Measurements from ENCODE around the gene ZC3HAV1. TPM values are rescaled to one million over a fixed set of nuclear protein-coding genes. Genes with fewer than 3 reads are reported as not detected.
A peak's percentile ranks its signal among the peaks of the same experiment; 100 is the strongest.

ZC3HAV1 gene
- total and polyA plus RNA-seq, 9 of the 15 experiments (the other 6 are each of a cell fraction or from before 2014, with no cell fraction given), result 11.9 to 40.5 (median 23.9) TPM

- TF ChIP-seq PRDM10 (IDR thresholded peaks at IDR 0.05; ENCODE audit: partially characterized antibody) (peak; percentile 50), ZNF436 (CRISPR knock-in tag; IDR thresholded peaks at IDR 0.05) (peak; percentile 20; the same call in 1 of the 2 replicates), HDGF (IDR thresholded peaks at IDR 0.05) (no peak), TEAD2 (tag; IDR thresholded peaks at IDR 0.05) (no peak), GTF2E2 (tag; IDR thresholded peaks at IDR 0.05) (peak; percentile 88; the same call in 1 of the 2 replicates), FOXO4 (CRISPR knock-in tag; IDR thresholded peaks at IDR 0.05) (no peak), SMAD3 (CRISPR knock-in tag; conservative IDR thresholded peaks at IDR 0.05) (0 out of 2 replicates have a peak, but pooled peaks have one; percentile 64), SMC3 (conservative IDR thresholded peaks at IDR 0.05; ENCODE audit: insufficient read depth, low read depth, low read length) (no peak), NR2C1 (IDR thresholded peaks at IDR 0.05) (no peak), NR2C1 (tag; IDR thresholded peaks at IDR 0.05) (peak; percentile 60; the same call in 1 of the 2 replicates), NR3C1 (CRISPR knock-in tag; IDR thresholded peaks at IDR 0.05) (no peak; the same call in 1 of the 2 replicates), SLC30A9 (CRISPR knock-in tag; IDR thresholded peaks at IDR 0.05) (no peak), ZNF780A (CRISPR knock-in tag; IDR thresholded peaks at IDR 0.05) (no peak), ZMIZ1 (IDR thresholded peaks at IDR 0.05; ENCODE audit: low read depth in 2 of 2, low read length in 2 of 2) (no peak; a peak in 1 of 4 replicates), NBN (IDR thresholded peaks at IDR 0.05; ENCODE audit: low read depth) (peak; percentile 62), ARNT (IDR thresholded peaks at IDR 0.05) (peak in 1 of 2 experiments; percentile 21; a peak in 1 of 4 replicates), ZNF57 (CRISPR knock-in tag; IDR thresholded peaks at IDR 0.05) (no peak), TAL1 (IDR thresholded peaks at IDR 0.05) (no peak), HBP1 (CRISPR knock-in tag; IDR thresholded peaks at IDR 0.05) (peak; percentile 74; the same call in 1 of the 2 replicates)
These were observed at the start of gene ZC3HAV1 (continued) for GRCh38 chr7:139109188-139109982.

All from K562 (cell line).